Tibial nerve (tissue), 4 donors: Measurements from ENCODE around the gene NMNAT3. TPM values are rescaled to one million over a fixed set of nuclear protein-coding genes. Genes with fewer than 3 reads are reported as not detected.

Source experiments
- DNase-seq, 2 donors: peaks; one replicate each; pipeline ENCODE4 v3.0.0-alpha.2; 2019; ENCODE audit warnings: low spot score in 2 of 2
- H3K27ac ChIP-seq, 4 donors: fragments of 200-600 bp; sonication (generic) in 3 of 4; one replicate each; pipeline ENCODE4 v1.5.1; 2017 to 2019; ENCODE audit warnings: mild to moderate bottlenecking in 1 of 4
- H3K27me3 ChIP-seq, 2 donors: fragments of 200-600 bp; sonication (generic) in 1 of 2; one replicate each; pipeline versions ENCODE4 v1.5.1 to v1.6.0; 2017 to 2019
- H3K36me3 ChIP-seq, 3 donors: fragments of 200-600 bp; sonication (generic); one replicate each; pipeline ENCODE4 v1.5.1; 2018 to 2019
- H3K4me1 ChIP-seq, 4 donors: fragments of 200-600 bp; sonication (generic) in 3 of 4; one replicate each; pipeline ENCODE4 v1.5.1; 2017 to 2019
- H3K4me3 ChIP-seq, 4 donors: fragments of 200-600 bp; sonication (generic) in 3 of 4; one replicate each; pipeline ENCODE4 v1.5.1; 2017 to 2019; ENCODE audit warnings: mild to moderate bottlenecking in 1 of 4, moderate library complexity in 1 of 4
- H3K9me3 ChIP-seq, 4 donors: fragments of 200-600 bp; sonication (generic) in 3 of 4; one replicate each; pipeline ENCODE4 v1.5.1; 2017 to 2019
- EP300 ChIP-seq, 2 donors: sonication (generic); formaldehyde crosslinking; IDR thresholded peaks; one replicate each; pipeline ENCODE4 v1.6.1; 2017; ENCODE audit warnings: antibody characterized with exemption in 2 of 2, mild to moderate bottlenecking in 1 of 2
- POLR2A ChIP-seq, 2 donors: fragments of 450-650 bp; IDR thresholded peaks; one replicate each; pipeline ENCODE4 v1.6.1; 2017; ENCODE audit warnings: antibody characterized with exemption in 2 of 2, mild to moderate bottlenecking in 2 of 2, moderate library complexity in 2 of 2
- WGBS, 2 donors: methylation state at CpG; one replicate each; pipeline ENCODE4 v1.1.5; 2018; 5-methylcytosine and 5-hydroxymethylcytosine counted together
- total RNA-seq, 4 donors: library from RNA; depleted of rRNA; stranded (reverse); fragments of >200 nt; gene quantifications; one replicate each; pipeline ENCODE4 v1.1.0, GENCODE V29; 2016
- TF ChIP-seq, protein P1 (sequence below), 5 experiments: fragments of 200-600 bp in 3 of 5; fragments of 450-650 bp in 2 of 5; sonication (generic) in 3 of 5; IDR thresholded peaks; one replicate each; pipeline ENCODE4 v1.5.1; 2016 to 2019; ENCODE audit warnings: antibody characterized with exemption in 5 of 5, mild to moderate bottlenecking in 3 of 5, moderate library complexity in 2 of 5

The NMNAT3 gene
- total RNA-seq, 4 donors from 2014 or later: 11.0 to 19.4 (median 12.1) TPM

DNA sequence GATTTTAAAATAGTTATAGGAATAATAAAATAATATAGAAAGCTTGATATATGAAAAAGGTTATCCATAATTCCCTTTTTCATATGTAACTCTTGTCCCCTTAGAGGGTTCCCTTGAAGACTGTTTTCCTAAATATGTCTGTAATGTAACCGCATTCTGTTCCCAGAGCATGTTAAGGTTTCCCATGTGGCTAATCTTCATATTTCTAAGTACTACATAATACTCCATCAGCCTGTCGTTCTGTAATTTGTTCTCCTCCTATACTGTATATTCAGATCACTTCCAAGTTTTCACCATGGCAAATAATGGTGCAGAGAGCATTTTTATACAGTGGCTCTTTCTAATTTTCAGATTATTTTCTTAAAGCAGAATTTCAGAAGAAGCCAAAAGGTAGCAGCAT is 6.7 kb downstream of the NMNAT3 start:
- DNase-seq: no peak
- 62 to 66% methylated on average over 2 of the region's 2 CpGs for WGBS, 2 donors
- Histone ChIP-seq H3K9me3 (no peaks in the 10 kb centered on the region), H3K4me1 (peaks cover 0 to 4% (median under 1%) of the 10 kb centered on the region in 4 donors), H3K27ac (no peak overlapping the region), H3K4me3 (no peak overlapping the region), H3K27me3 (no peaks in the 10 kb centered on the region), H3K36me3 (peaks cover 0 to 2% (median 0%) of the 10 kb centered on the region in 3 donors)
- TF ChIP-seq, protein P1, sequence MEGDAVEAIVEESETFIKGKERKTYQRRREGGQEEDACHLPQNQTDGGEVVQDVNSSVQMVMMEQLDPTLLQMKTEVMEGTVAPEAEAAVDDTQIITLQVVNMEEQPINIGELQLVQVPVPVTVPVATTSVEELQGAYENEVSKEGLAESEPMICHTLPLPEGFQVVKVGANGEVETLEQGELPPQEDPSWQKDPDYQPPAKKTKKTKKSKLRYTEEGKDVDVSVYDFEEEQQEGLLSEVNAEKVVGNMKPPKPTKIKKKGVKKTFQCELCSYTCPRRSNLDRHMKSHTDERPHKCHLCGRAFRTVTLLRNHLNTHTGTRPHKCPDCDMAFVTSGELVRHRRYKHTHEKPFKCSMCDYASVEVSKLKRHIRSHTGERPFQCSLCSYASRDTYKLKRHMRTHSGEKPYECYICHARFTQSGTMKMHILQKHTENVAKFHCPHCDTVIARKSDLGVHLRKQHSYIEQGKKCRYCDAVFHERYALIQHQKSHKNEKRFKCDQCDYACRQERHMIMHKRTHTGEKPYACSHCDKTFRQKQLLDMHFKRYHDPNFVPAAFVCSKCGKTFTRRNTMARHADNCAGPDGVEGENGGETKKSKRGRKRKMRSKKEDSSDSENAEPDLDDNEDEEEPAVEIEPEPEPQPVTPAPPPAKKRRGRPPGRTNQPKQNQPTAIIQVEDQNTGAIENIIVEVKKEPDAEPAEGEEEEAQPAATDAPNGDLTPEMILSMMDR (IDR thresholded peaks at IDR 0.05): no peak
- TF ChIP-seq POLR2A (IDR thresholded peaks at IDR 0.05) (no peak), EP300 (IDR thresholded peaks at IDR 0.05) (no peak)

DNA sequence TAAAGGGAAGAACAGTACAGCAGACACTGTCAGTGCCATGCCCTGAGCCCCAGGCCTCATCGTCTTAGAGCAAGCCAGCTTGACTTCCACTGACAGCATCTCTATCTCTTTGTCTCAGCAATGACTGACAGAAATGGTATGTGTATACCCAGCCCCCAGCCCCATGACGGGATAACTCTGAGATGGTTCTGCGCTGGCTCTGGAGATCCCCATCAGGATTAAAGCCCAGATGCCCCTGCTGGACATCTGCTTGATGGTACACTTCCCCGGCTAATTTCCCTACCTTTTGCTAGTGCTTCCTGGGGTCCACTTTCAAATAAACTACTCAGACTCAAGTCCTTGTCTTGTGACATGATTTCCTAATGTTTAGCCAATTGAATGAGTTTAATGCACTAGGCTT is 7.6 kb downstream of the NMNAT3 start:
- Histone ChIP-seq H3K4me1 (peaks cover 0 to 4% (median 0%) of the 10 kb centered on the region in 4 donors), H3K4me3 (no peak overlapping the region), H3K27ac (no peak overlapping the region), H3K27me3 (no peaks in the 10 kb centered on the region), H3K36me3 (peaks cover 0 to 6% (median 0%) of the 10 kb centered on the region in 3 donors), H3K9me3 (no peaks in the 10 kb centered on the region)
- TF ChIP-seq POLR2A (IDR thresholded peaks at IDR 0.05): no peak
- no peak for DNase-seq
- 93 to 96% methylated on average over 4 of the region's 4 CpGs for WGBS, 2 donors

DNA sequence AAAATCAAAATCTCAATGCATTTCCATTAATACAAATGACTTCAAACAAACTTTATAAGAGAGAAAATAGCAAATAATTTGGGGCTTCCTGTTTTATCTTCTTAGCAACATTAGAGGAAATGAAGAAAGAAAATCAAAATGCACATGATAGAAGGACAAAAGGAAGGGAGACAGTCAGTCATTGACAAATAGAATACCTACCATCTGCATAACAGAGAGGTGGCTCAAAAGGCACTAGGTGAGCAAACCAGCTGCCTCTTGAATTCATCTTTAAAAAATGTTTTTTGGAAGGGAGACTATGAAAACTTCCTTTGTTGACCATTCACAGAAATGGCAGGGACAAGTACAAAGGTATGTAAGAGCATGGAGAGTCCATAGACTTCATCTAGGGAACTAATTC is 9.4 kb downstream of the NMNAT3 start:
- Histone ChIP-seq H3K36me3 (peaks cover 0 to 6% (median 0%) of the 10 kb centered on the region in 3 donors), H3K27me3 (no peaks in the 10 kb centered on the region), H3K9me3 (no peaks in the 10 kb centered on the region), H3K27ac (no peak overlapping the region), H3K4me1 (peaks cover 0 to 4% (median 0%) of the 10 kb centered on the region in 4 donors), H3K4me3 (no peak overlapping the region)
- TF ChIP-seq, protein P1 (IDR thresholded peaks at IDR 0.05): no peak
- no peak for TF ChIP-seq EP300 (IDR thresholded peaks at IDR 0.05)
- no peak for TF ChIP-seq POLR2A (IDR thresholded peaks at IDR 0.05)
- no peak for DNase-seq

DNA sequence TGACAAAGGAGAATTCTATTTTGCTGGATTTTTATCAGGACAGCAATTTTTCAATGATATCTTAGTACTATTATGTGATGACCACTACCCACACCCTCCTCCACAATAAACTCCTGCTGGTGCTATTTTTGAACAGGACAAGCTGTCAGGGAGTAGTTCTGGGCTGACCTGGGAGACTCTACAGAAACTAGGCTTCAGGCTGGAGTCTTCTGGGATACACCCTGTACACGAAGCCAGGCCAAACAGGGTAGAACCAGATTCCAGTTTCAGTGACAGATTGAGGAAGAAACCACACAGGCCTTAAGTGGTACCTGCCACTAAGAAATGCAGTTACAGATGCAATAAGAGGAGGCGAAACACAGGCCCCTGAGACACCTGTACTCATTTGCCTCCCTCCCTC is 12.8 kb downstream of the NMNAT3 start:
- 89 to 96% methylated on average over 2 of the region's 2 CpGs for WGBS, 2 donors
- H3K4me3 ChIP-seq: no peak overlapping the region
- TF ChIP-seq, protein P1 (IDR thresholded peaks at IDR 0.05): no peak
- no peak for DNase-seq
- H3K27ac ChIP-seq: no peak overlapping the region
- H3K36me3 ChIP-seq: peaks cover 0 to 13% (median 0%) of the 10 kb centered on the region in 3 donors
- H3K27me3 ChIP-seq: no peaks in the 10 kb centered on the region
- no peaks in the 10 kb centered on the region for H3K9me3 ChIP-seq
- H3K4me1 ChIP-seq: no peaks in the 10 kb centered on the region

DNA sequence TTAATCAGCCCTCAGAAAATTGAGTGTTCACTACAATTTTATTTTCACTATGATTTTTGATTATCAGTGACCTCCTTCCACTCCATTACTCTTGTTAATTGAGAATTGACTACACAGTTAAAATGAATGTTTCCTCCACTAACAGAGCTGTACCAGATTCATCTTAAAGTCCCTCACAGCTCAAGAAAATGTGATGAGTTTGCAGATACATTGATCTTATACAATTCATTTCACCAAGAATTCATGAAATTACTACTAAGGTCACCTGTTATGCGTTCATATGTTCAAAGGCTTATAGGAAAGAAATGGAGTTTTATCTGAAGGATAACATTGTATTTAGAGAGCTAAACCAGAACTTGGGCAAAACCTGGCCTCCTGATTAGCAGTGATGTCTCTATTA is 17.5 kb downstream of the NMNAT3 start:
- no peaks in the 10 kb centered on the region for H3K4me1 ChIP-seq
- peaks cover 0 to 7% (median 0%) of the 10 kb centered on the region in 3 donors for H3K36me3 ChIP-seq
- H3K9me3 ChIP-seq: no peaks in the 10 kb centered on the region
- no peak overlapping the region for H3K27ac ChIP-seq
- no peaks in the 10 kb centered on the region for H3K27me3 ChIP-seq
- TF ChIP-seq EP300 (IDR thresholded peaks at IDR 0.05) (no peak), POLR2A (IDR thresholded peaks at IDR 0.05) (no peak)
- TF ChIP-seq, protein P1 (IDR thresholded peaks at IDR 0.05): no peak
- H3K4me3 ChIP-seq: no peak overlapping the region
- 49 to 92% methylated on average over 1 of the region's 1 CpG for WGBS, 2 donors
- no peak for DNase-seq

DNA sequence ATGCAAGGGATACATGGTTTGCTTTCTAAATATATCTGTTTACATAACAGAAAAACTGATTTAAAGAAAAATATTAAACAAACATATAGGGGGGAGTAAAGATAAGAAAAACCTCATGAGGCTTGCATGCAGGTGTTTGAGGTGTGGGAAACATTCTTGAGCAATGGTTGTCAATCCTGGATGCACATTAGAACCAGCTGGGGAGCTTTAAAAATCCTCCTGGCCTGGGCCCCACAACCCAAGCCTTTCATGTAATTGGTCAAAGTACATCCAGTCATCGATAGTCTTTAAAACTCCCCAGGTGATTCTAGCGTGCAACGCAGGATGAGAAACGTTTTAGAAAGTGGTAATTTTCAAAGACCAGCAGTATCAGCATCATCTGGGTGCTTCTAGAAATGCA is 18.3 kb downstream of the NMNAT3 start:
- no peaks in the 10 kb centered on the region for H3K27me3 ChIP-seq
- no peak for DNase-seq
- 67 to 77% methylated on average over 4 of the region's 4 CpGs for WGBS, 2 donors
- TF ChIP-seq, protein P1 (IDR thresholded peaks at IDR 0.05): no peak
- TF ChIP-seq POLR2A (IDR thresholded peaks at IDR 0.05): no peak
- no peak for TF ChIP-seq EP300 (IDR thresholded peaks at IDR 0.05)
- H3K9me3 ChIP-seq: no peaks in the 10 kb centered on the region
- no peaks in the 10 kb centered on the region for H3K4me1 ChIP-seq
- H3K4me3 ChIP-seq: no peak overlapping the region
- H3K36me3 ChIP-seq: peaks cover 0 to 7% (median 0%) of the 10 kb centered on the region in 3 donors
- H3K27ac ChIP-seq: no peak overlapping the region
